ENCODE results near the gene RNASEL. TPM values are rescaled to one million over a fixed set of nuclear protein-coding genes. Genes with fewer than 3 reads are reported as not detected.

Gene RNASEL
- total and polyA plus RNA-seq, 2 donors (not counting 1 experiment from before 2014, with no cell fraction given) = 6.9 to 18.1 TPM

GRCh38 chr1:182589520-182589919 is 464 bp upstream of the RNASEL start:
- Histone ChIP-seq H3K27ac (ENCODE audit: low read length in 2 of 2) (peak overlapping the region; percentile 94 to 98), H3K4me1 (ENCODE audit: control insufficient read depth in 2 of 2, insufficient read depth in 2 of 2, low read length in 2 of 2) (peaks cover 23 to 27% of the 10 kb centered on the region in 2 donors), H3K9ac (ENCODE audit: low read length) (peak overlapping the region; percentile 97), H4K20me1 (ENCODE audit: control insufficient read depth, insufficient read depth, low read length, poor library complexity, severe bottlenecking) (no peaks in the 10 kb centered on the region), H3K27me3 (replicated peaks in 1 of 4; ENCODE audit: control extremely low read depth in 1 of 4, control insufficient read depth in 3 of 4, insufficient read depth in 4 of 4, low read length in 3 of 4) (no peaks in the 10 kb centered on the region), H3K36me3 (replicated peaks in 1 of 2; ENCODE audit: control extremely low read depth in 1 of 2, control insufficient read depth in 1 of 2, extremely low read depth in 1 of 2, insufficient read depth in 2 of 2, low read length in 1 of 2) (peaks cover 0 to 12% of the 10 kb centered on the region in 2 experiments), H3K79me2 (ENCODE audit: control insufficient read depth, insufficient read depth, low read length) (peaks cover 43% of the 10 kb centered on the region), H2AFZ (ENCODE audit: insufficient read depth, low read depth, low read length, poor library complexity, severe bottlenecking) (peak overlapping the region; percentile 86), H3K4me3 (ENCODE audit: control extremely low read depth in 1 of 5, extremely low read depth in 1 of 5, insufficient read depth in 1 of 5, low read depth in 2 of 5, low read length in 4 of 5) (peak overlapping the region; percentile 68 to 100 (median 82)), H3K4me2 (replicated peaks; ENCODE audit: low read depth, low read length, poor library complexity, severe bottlenecking) (peak overlapping the region; percentile 87), H3K9me3 (ENCODE audit: control extremely low read depth in 1 of 3, control insufficient read depth in 2 of 3, insufficient read depth in 1 of 3, low read length in 2 of 3) (peaks cover 0 to 5% (median 1%) of the 10 kb centered on the region in 3 donors)
- Mint-ChIP-seq H3K27me3 (no peaks in the 10 kb centered on the region), H3K4me3 (peak overlapping the region; percentile 99), H3K9me3 (ENCODE audit: insufficient read depth) (no peaks in the 10 kb centered on the region), H3K27ac (peak overlapping the region; percentile 99), H3K4me1 (peaks cover 35% of the 10 kb centered on the region)
- ChIA-PET CTCF (interaction anchor here (1.0 to 24.5 kb wide), 5 partner anchors 11 to 333 kb away, joined by 3 to 989 read pairs (median 9); partner anchors contain the start of genes NPL and RGS16), POLR2A (interaction anchor here (1.1 kb wide), 1 partner anchor 198 kb away, joined by 3 read pairs; the partner anchor contains the start of gene GLUL)
- intact Hi-C loops (cut with micrococcal nuclease) = loop anchor here (2.0 kb wide), 2 partner anchors 19 to 105 kb away; no protein-coding TSS in a partner anchor
- no peak for ATAC-seq (ENCODE audit: low read depth)
- TF ChIP-seq EZH2 (IDR thresholded peaks at IDR 0.05; ENCODE audit: borderline replicate concordance, insufficient read depth, low read depth, low read length, poor library complexity, severe bottlenecking) (no peak), CTCF (IDR thresholded peaks at IDR 0.05) (no peak)
- no peak for DNase-seq
- 96% methylated on average over 3 of the region's 3 CpGs for WGBS (ENCODE audit: insufficient coverage)

All from B cell (primary cell).